Measurements from ENCODE around the gene TBC1D22B. TPM values are rescaled to one million over a fixed set of nuclear protein-coding genes. Genes with fewer than 3 reads are reported as not detected.
A peak's percentile ranks its signal among the peaks of the same experiment; 100 is the strongest.

Gene TBC1D22B
- total RNA-seq, 1 experiment from 2014 or later = 13.5 TPM

- Histone ChIP-seq H3K36me3 (ENCODE audit: insufficient read depth, low read length, poor library complexity, severe bottlenecking) (no peaks in the 10 kb centered on the region), H3K27ac (ENCODE audit: low read depth, low read length, poor library complexity, severe bottlenecking) (no peak overlapping the region), H3K4me1 (ENCODE audit: insufficient read depth, low read length, poor library complexity, severe bottlenecking) (no peaks in the 10 kb centered on the region), H3K27me3 (replicated peaks; ENCODE audit: insufficient read depth, low read depth, low read length, poor library complexity) (no peaks in the 10 kb centered on the region), H3K4me3 (ENCODE audit: low read depth, low read length, poor library complexity, severe bottlenecking) (no peak overlapping the region), H3K9me3 (ENCODE audit: low read depth, low read length, poor library complexity, severe bottlenecking) (no peaks in the 10 kb centered on the region)
- no peak for DNase-seq (ENCODE audit: low spot score)
- intact Hi-C loops (cut with micrococcal nuclease; ENCODE audit: unreplicated experiment) = loop anchor here (1.0 kb wide), 1 partner anchor 157 kb away; no protein-coding TSS in a partner anchor
- ChIA-PET CTCF (interaction anchor here (0.5 to 3.4 kb wide), 5 partner anchors 157 to 190 kb away, joined by 3 to 68 read pairs (median 5); no protein-coding TSS in a partner anchor), POLR2A (ENCODE audit: low non-redundant PET) (no interaction called here)
- no peak for TF ChIP-seq EZH2 (IDR thresholded peaks at IDR 0.05; ENCODE audit: borderline replicate concordance, low read depth, low read length, poor library complexity, severe bottlenecking)
- no peak for TF ChIP-seq CTCF (conservative IDR thresholded peaks at IDR 0.05; ENCODE audit: low read depth, low read length)
- BruUV-seq (replicated peaks) = no TSS peak
Measured at GRCh38 chr6:37208793-37209192, 48.8 kb upstream of the TBC1D22B start.

GRCh38 chr6:37209461-37210205, 47.9 kb upstream of the TBC1D22B start:
- H3K9me3 ChIP-seq (ENCODE audit: low read depth, low read length, poor library complexity, severe bottlenecking) = no peaks in the 10 kb centered on the region
- no peaks in the 10 kb centered on the region for H3K36me3 ChIP-seq (ENCODE audit: insufficient read depth, low read length, poor library complexity, severe bottlenecking)
- ChIA-PET CTCF (interaction anchor here (0.5 to 3.4 kb wide), 18 partner anchors 8 to 450 kb away, joined by 3 to 68 read pairs (median 4); partner anchors contain the start of gene PIM1), POLR2A (ENCODE audit: low non-redundant PET) (interaction anchor here (0.5 kb wide), 2 partner anchors 34 to 615 kb away, joined by 3 to 5 read pairs; no protein-coding TSS in a partner anchor)
- no TSS peak for BruUV-seq (replicated peaks)
- TF ChIP-seq EZH2 (IDR thresholded peaks at IDR 0.05; ENCODE audit: borderline replicate concordance, low read depth, low read length, poor library complexity, severe bottlenecking) = no peak
- no peak for TF ChIP-seq CTCF (conservative IDR thresholded peaks at IDR 0.05; ENCODE audit: low read depth, low read length)
- intact Hi-C loops (cut with micrococcal nuclease; ENCODE audit: unreplicated experiment) = loop anchor here (1.0 to 10.0 kb wide), 4 partner anchors 158 to 443 kb away; partner anchors contain the start of gene C6orf89
- no peaks in the 10 kb centered on the region for H3K4me1 ChIP-seq (ENCODE audit: insufficient read depth, low read length, poor library complexity, severe bottlenecking)
- no peaks in the 10 kb centered on the region for H3K27me3 ChIP-seq (replicated peaks; ENCODE audit: insufficient read depth, low read depth, low read length, poor library complexity)
- H3K4me3 ChIP-seq (ENCODE audit: low read depth, low read length, poor library complexity, severe bottlenecking) = no peak overlapping the region
- DNase-seq (ENCODE audit: low spot score) = no peak
- H3K27ac ChIP-seq (ENCODE audit: low read depth, low read length, poor library complexity, severe bottlenecking) = no peak overlapping the region

DNA sequence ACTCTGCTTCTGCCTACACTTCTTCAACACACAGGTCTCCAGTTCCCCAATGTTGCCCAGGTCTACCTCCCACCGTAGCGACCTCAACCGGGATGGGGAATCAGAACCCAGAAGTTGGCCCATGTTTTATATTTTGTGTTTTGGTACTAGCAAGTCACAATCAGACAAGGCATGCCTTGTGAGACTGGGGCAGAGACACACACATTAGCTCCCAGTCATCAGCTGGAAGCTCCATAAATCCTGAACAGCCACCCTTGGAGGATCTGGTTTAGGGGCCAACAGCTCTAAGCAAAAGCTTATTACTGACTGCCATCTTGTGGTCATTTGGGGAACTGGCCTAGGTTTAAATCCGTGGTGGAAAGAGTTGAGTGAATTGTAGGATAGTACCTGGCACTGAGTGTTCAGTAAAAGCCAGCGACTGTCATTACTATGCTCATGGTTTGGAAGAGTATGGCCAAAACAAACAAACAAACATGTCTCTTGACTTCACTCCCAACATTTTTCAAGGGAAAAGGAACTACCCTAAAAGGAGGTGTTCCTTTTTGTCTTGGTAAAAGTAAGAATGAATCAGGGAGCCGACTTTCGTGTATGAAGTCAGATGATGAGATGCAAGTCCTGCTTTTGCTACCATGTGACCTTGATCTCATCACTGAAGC, 47.1 kb upstream of the TBC1D22B start:
- Histone ChIP-seq H3K27me3 (replicated peaks; ENCODE audit: insufficient read depth, low read depth, low read length, poor library complexity) (no peaks in the 10 kb centered on the region), H3K36me3 (ENCODE audit: insufficient read depth, low read length, poor library complexity, severe bottlenecking) (no peaks in the 10 kb centered on the region), H3K9me3 (ENCODE audit: low read depth, low read length, poor library complexity, severe bottlenecking) (no peaks in the 10 kb centered on the region), H3K4me1 (ENCODE audit: insufficient read depth, low read length, poor library complexity, severe bottlenecking) (no peaks in the 10 kb centered on the region), H3K27ac (ENCODE audit: low read depth, low read length, poor library complexity, severe bottlenecking) (no peak overlapping the region), H3K4me3 (ENCODE audit: low read depth, low read length, poor library complexity, severe bottlenecking) (no peak overlapping the region)
- intact Hi-C loops (cut with micrococcal nuclease; ENCODE audit: unreplicated experiment) = loop anchor here (1.0 to 10.0 kb wide), 3 partner anchors 192 to 444 kb away; partner anchors contain the start of gene C6orf89
- ChIA-PET POLR2A (ENCODE audit: low non-redundant PET) (interaction anchor here (0.5 kb wide), 2 partner anchors 35 to 616 kb away, joined by 3 to 5 read pairs; no protein-coding TSS in a partner anchor), CTCF (interaction anchor here (0.5 to 3.4 kb wide), 19 partner anchors 9 to 451 kb away, joined by 3 to 68 read pairs (median 4); partner anchors contain the start of gene PIM1)
- TF ChIP-seq EZH2 (IDR thresholded peaks at IDR 0.05; ENCODE audit: borderline replicate concordance, low read depth, low read length, poor library complexity, severe bottlenecking) (no peak), CTCF (conservative IDR thresholded peaks at IDR 0.05; ENCODE audit: low read depth, low read length) (peak; percentile 91)
- peak; percentile 87 for DNase-seq (ENCODE audit: low spot score)
- no TSS peak for BruUV-seq (replicated peaks)

All from A673 (cell line).